LNCaP clone FGC (cell line): Measurements from ENCODE around the gene KCNIP1.

Source experiments
- DNase-seq: peaks from one replicate; pipeline ENCODE4 v3.0.0-alpha.2; 2011; ENCODE audit warnings: low read depth
- H3K4me3 ChIP-seq: 2 replicates; pipeline ENCODE4 v1.5.1; 2011; ENCODE audit warnings: mild to moderate bottlenecking, low read depth, low read length, control low read depth
- TF ChIP-seq, protein P1 (sequence below): IDR thresholded peaks from 2 replicates; pipeline ENCODE4 v1.5.1; 2012; ENCODE audit warnings: mild to moderate bottlenecking; ENCODE audit not compliant: control insufficient read depth, insufficient read depth; ENCODE audit errors: extremely low read depth

Gene KCNIP1

DNA sequence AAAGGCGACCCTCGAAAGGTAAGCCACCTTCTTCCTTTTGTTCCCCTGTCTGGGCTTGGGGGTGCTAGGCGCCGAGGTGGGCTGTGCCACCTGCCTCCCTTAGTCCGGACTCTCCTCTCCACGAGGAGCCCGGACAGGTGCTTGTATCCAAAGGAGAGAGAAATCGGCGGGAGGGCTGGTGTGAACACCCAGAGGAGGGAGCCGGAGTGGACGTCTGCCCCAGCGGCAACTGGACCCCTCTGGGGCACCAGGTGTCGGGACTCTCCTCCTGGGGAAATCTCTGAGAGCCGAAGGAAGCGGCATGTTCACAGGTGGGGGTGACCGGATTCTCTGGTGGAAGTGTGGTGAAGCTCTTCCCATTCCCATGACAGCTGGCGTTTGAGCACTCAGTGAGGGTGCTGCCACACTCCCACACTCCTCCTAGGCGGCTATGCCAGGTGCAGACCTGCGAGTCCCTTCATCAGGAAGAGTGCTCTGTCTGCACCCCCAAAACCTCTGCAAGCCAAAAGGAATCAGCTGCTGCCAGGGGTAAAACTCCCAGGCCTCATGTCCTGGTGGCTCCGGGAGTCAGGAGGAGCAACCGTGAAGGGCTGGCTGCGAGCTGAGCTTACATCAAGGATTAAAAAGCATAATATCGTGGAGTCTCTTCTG lies 921 bp downstream of the KCNIP1 start:
- no peak for DNase-seq
- TF ChIP-seq, protein P1, sequence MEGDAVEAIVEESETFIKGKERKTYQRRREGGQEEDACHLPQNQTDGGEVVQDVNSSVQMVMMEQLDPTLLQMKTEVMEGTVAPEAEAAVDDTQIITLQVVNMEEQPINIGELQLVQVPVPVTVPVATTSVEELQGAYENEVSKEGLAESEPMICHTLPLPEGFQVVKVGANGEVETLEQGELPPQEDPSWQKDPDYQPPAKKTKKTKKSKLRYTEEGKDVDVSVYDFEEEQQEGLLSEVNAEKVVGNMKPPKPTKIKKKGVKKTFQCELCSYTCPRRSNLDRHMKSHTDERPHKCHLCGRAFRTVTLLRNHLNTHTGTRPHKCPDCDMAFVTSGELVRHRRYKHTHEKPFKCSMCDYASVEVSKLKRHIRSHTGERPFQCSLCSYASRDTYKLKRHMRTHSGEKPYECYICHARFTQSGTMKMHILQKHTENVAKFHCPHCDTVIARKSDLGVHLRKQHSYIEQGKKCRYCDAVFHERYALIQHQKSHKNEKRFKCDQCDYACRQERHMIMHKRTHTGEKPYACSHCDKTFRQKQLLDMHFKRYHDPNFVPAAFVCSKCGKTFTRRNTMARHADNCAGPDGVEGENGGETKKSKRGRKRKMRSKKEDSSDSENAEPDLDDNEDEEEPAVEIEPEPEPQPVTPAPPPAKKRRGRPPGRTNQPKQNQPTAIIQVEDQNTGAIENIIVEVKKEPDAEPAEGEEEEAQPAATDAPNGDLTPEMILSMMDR: no peak
- H3K4me3 ChIP-seq: no peak overlapping the region

DNA sequence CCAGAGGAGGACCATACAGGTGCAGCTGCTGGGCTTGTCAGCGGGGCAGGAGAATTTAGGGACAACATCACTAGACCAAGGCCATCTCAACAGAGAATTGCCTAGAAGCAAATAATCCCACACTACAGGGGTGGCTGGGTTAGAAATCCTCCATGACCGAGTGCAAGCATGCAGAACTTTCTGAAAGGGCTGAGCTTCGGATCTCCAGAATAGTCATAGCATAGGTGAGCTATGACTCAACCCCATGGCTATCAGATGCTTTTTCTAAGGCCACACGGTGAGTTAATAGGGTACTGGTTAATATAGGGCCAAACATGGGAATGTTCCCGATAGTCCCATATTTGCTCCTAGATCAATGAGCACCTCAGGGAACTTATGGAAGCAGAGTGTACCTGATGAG lies 4.2 kb downstream of the KCNIP1 start:
- TF ChIP-seq, protein P1: no peak
- no peak for DNase-seq
- no peak overlapping the region for H3K4me3 ChIP-seq

DNA sequence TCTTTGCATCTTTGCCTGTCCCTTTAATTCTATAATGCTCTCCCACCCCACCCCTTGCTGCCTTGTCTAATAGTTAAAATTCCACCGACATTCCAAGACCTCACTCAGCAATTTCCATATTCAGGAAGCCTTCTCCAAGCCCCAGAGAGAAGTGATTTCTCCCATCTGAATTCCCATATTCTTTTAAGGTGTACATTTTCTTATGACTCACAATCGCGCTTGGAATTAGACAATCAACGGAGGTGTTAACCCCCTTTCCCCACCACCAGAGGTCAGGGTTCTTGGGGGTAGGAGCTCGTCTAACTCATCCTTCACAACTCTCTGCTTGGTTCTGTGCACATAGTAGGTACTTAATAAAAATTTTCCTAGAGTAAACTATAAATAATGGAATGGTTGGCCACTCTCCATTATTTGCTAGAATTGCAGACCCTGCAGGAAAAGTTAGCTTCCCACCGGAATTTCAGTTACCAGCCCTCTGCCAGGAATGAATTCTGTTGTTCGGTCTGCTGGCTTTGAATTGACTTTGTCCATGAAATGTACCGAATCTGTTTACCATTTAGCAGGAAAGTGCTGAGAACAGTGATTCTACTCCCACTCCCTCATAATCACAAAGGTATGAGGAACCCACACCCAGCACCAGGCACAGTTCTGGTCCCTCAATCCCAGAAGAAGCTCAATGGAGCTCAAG lies 5.0 kb downstream of the KCNIP1 start:
- TF ChIP-seq, protein P1: no peak
- no peak overlapping the region for H3K4me3 ChIP-seq
- DNase-seq: no peak

DNA sequence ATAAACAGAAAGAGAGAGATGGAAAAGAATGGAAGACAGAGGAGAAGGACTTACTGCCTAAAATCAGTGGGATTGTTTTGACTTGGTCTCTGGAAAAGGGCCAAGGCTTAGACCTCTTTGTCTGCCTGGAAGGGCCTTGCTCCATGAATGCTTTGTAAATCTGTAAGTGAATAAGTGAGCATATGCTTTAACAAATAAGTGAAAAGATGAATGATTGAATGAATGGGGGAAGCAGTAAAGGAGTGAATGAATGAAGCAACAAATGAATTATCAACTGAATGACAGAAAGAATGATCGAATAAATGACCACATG lies 5.5 kb downstream of the KCNIP1 start:
- no peak overlapping the region for H3K4me3 ChIP-seq
- DNase-seq: no peak
- TF ChIP-seq, protein P1: no peak

DNA sequence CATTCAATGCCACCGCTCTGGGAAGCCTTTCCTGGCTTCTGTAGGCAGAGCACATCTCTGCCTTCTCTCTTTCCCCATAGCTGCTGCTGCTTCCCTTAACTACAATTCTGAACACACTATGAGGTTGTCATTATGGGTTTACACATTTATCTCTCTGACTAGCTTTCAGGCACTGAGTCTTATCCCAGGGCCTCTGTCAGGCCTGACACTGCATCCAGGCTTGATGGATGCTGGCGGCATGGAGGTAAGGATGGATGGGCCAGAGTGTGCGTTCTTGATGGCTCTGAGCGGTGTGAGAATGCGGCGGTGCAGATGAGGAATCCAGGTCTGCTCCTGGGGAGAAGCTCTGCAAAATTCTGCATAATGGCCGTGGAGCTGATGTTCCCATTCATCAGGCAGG lies 6.3 kb downstream of the KCNIP1 start:
- TF ChIP-seq, protein P1: no peak
- H3K4me3 ChIP-seq: no peak overlapping the region
- DNase-seq: no peak

DNA sequence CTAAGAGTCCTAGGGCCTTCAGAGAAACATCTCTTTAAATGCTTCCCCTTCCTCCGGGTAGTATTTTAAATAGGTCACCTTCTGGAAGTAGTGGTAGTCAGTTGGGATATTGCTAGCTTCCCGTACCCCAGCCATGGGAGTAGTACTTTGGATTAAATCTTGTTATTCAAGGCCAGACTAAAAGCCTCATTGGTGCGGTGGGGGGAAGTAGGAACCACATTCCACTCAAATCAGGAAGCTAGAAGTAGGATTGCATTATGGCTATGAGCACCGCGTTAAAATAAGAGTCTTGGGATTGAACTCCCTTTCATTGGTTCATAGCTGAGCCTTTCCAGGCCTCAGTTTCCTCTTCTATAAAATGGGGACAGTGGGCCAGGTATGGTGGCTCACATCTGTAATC lies 6.7 kb downstream of the KCNIP1 start:
- DNase-seq: no peak
- H3K4me3 ChIP-seq: no peak overlapping the region
- TF ChIP-seq, protein P1: no peak

DNA sequence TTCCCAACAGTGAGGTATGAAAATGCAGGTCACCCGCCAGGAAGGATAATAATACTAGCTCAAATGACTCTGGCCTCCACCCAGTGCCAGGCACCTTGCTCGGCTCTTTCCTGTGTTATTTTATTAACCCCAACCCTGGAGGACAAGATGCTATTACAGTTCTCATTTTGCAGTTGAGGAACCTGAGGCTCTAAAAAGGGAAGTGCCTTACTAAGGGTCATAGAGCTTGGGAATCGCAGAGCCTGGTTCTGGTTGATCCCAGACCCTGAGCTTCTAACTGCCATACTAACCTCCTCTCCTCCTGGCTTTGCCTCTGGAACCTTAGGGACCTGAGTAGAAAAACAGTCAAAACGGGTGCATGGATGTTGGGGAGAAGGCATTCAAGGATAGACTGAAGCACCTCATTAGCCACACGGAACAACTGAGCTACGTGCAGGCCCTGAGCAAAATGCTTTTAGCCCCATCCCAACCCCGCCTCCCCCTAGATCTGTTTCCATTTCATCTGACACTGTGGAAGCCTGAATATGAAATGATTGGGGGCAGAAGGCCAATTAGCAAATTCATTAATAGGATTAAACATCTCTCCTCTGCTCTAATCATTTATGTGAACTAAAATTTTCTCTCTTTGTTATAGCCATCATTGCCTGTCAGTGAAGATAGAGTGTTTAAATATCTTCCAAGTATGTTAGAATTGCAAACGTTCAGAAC lies 7.9 kb downstream of the KCNIP1 start:
- DNase-seq: no peak
- no peak overlapping the region for H3K4me3 ChIP-seq
- TF ChIP-seq, protein P1: no peak
